H9 (cell line): Measurements from ENCODE around the gene HES1. TPM values are rescaled to one million over a fixed set of nuclear protein-coding genes. Genes with fewer than 3 reads are reported as not detected.

Experiments
- DNase-seq: peaks from one replicate; pipeline ENCODE4 v3.0.0-alpha.2; 2017
- H2AFZ ChIP-seq: one replicate; pipeline ENCODE4 v1.6.1; 2013; ENCODE audit warnings: mild to moderate bottlenecking, low read length, control low read depth, moderate library complexity
- H2AK5ac ChIP-seq: 2 replicates; pipeline ENCODE4 v1.6.1; 2013; ENCODE audit warnings: low read length, control low read depth, mixed read lengths; ENCODE audit not compliant: insufficient read length
- H2BK120ac ChIP-seq: one replicate; pipeline ENCODE4 v1.6.1; 2013; ENCODE audit warnings: low read depth, mild to moderate bottlenecking, low read length, control low read depth, inconsistent platforms; ENCODE audit not compliant: poor library complexity, severe bottlenecking
- H2BK12ac ChIP-seq: 2 replicates; pipeline ENCODE4 v1.6.1; 2013; ENCODE audit warnings: low read length, control low read depth, mixed read lengths, low read depth; ENCODE audit not compliant: insufficient read length
- H2BK15ac ChIP-seq: 2 replicates; pipeline ENCODE4 v1.6.1; 2013; ENCODE audit warnings: low read depth, low read length, control low read depth
- H2BK20ac ChIP-seq: one replicate; pipeline ENCODE4 v1.6.1; 2013; ENCODE audit warnings: low read depth, mild to moderate bottlenecking, low read length, control low read depth, inconsistent platforms; ENCODE audit not compliant: poor library complexity, severe bottlenecking
- H2BK5ac ChIP-seq: 2 replicates; pipeline ENCODE4 v1.6.1; 2013; ENCODE audit warnings: low read length, control low read depth, mixed read lengths; ENCODE audit not compliant: insufficient read length
- H3K14ac ChIP-seq: 2 replicates; pipeline ENCODE4 v1.6.1; 2013; ENCODE audit warnings: low read length, control low read depth; ENCODE audit not compliant: insufficient read depth
- H3K18ac ChIP-seq: 2 replicates; pipeline ENCODE4 v1.6.1; 2013; ENCODE audit warnings: low read depth, mild to moderate bottlenecking, mixed read lengths, low read length, control low read depth; ENCODE audit not compliant: insufficient read length
- H3K23ac ChIP-seq: 2 replicates; pipeline ENCODE4 v1.6.1; 2013; ENCODE audit warnings: low read length, control low read depth, mixed read lengths, low read depth; ENCODE audit not compliant: insufficient read length
- H3K23me2 ChIP-seq: 2 replicates; pipeline ENCODE4 v1.6.1; 2013; ENCODE audit warnings: low read depth, mild to moderate bottlenecking, mixed read lengths, low read length, control low read depth; ENCODE audit not compliant: insufficient read length, poor library complexity, severe bottlenecking
- H3K27ac ChIP-seq: 2 replicates; pipeline ENCODE4 v1.5.1; 2013; ENCODE audit warnings: low read length, control low read depth, mixed read lengths, low read depth; ENCODE audit not compliant: insufficient read length
- H3K27me3 ChIP-seq: 2 replicates; pipeline ENCODE4 v1.6.1; 2013; ENCODE audit warnings: low read length, control low read depth, inconsistent platforms; ENCODE audit not compliant: insufficient read depth
- H3K4ac ChIP-seq: 2 replicates; pipeline ENCODE4 v1.6.1; 2013; ENCODE audit warnings: low read depth, mild to moderate bottlenecking, control low read depth, inconsistent platforms, low read length, moderate library complexity
- H3K4me1 ChIP-seq: 2 replicates; pipeline ENCODE4 v1.6.1; 2013; ENCODE audit warnings: low read length, control low read depth, inconsistent platforms; ENCODE audit not compliant: insufficient read depth
- H3K4me2 ChIP-seq: 2 replicates; pipeline ENCODE4 v1.6.1; 2013; ENCODE audit warnings: low read length, control low read depth, mixed read lengths; ENCODE audit not compliant: insufficient read length, insufficient read depth
- H3K56ac ChIP-seq: 2 replicates; pipeline ENCODE4 v1.6.1; 2013; ENCODE audit warnings: low read depth, mild to moderate bottlenecking, mixed read lengths, low read length, control low read depth; ENCODE audit not compliant: insufficient read length
- H3K79me1 ChIP-seq: 2 replicates; pipeline ENCODE4 v1.6.1; 2013; ENCODE audit warnings: low read depth, mild to moderate bottlenecking, moderate library complexity, low read length, control low read depth, inconsistent platforms; ENCODE audit not compliant: insufficient read depth, poor library complexity, severe bottlenecking
- H3K79me2 ChIP-seq: 2 replicates; pipeline ENCODE4 v1.6.1; 2013; ENCODE audit warnings: low read length, control low read depth, inconsistent platforms; ENCODE audit not compliant: insufficient read depth
- H3K9ac ChIP-seq: 2 replicates; pipeline ENCODE4 v1.6.1; 2013; ENCODE audit warnings: low read length, control low read depth, mixed read lengths; ENCODE audit not compliant: insufficient read length; ENCODE audit errors: extremely low read depth
- H3K9me3 ChIP-seq: one replicate; pipeline ENCODE4 v1.6.1; 2013; ENCODE audit warnings: low read depth, low read length, inconsistent platforms; ENCODE audit not compliant: control insufficient read depth
- H3T11ph ChIP-seq: one replicate; pipeline ENCODE4 v1.6.1; 2013; ENCODE audit warnings: mild to moderate bottlenecking, low read length, control low read depth, inconsistent platforms
- H4K20me1 ChIP-seq: one replicate; pipeline ENCODE4 v1.6.1; 2013; ENCODE audit not compliant: control insufficient read depth, insufficient read length, insufficient read depth
- H4K5ac ChIP-seq: 2 replicates; pipeline ENCODE4 v1.6.1; 2013; ENCODE audit warnings: low read depth, mild to moderate bottlenecking, mixed read lengths, low read length, control low read depth; ENCODE audit not compliant: insufficient read length
- H4K8ac ChIP-seq: replicated peaks from 2 replicates; pipeline ENCODE4 v1.6.1; 2013; ENCODE audit warnings: low read length, control low read depth, mixed read lengths, low read depth; ENCODE audit not compliant: insufficient read length
- H4K91ac ChIP-seq: 2 replicates; pipeline ENCODE4 v1.6.1; 2013; ENCODE audit warnings: low read depth, mild to moderate bottlenecking, moderate library complexity, mixed read lengths, low read length, control low read depth; ENCODE audit not compliant: insufficient read length
- H3K27ac Mint-ChIP-seq, 3 experiments: 2 replicates in 2 of 3; 3 replicates in 1 of 3; pipeline ENCODE4 v1.8.0; 2020 to 2021; ENCODE audit warnings: mixed read lengths in 3 of 3, mild to moderate bottlenecking in 1 of 3, moderate library complexity in 1 of 3
- H3K27me3 Mint-ChIP-seq: 2 replicates; pipeline ENCODE4 v1.8.0; 2021; ENCODE audit warnings: low read depth, mild to moderate bottlenecking, moderate library complexity, mixed read lengths
- H3K36me3 Mint-ChIP-seq, 3 experiments: 2 replicates in 2 of 3; 3 replicates in 1 of 3; pipeline ENCODE4 v1.8.0; 2020 to 2021; ENCODE audit warnings: low read depth in 3 of 3, mixed read lengths in 3 of 3; ENCODE audit not compliant: insufficient read depth in 1 of 3
- H3K4me1 Mint-ChIP-seq, 2 experiments: 2 replicates each; pipeline ENCODE4 v1.8.0; 2020; ENCODE audit warnings: mixed read lengths in 2 of 2
- H3K4me3 Mint-ChIP-seq, 2 experiments: 2 replicates in 1 of 2; 3 replicates in 1 of 2; pipeline ENCODE4 v1.8.0; 2020 to 2021; ENCODE audit warnings: mild to moderate bottlenecking in 2 of 2, mixed read lengths in 2 of 2, moderate library complexity in 1 of 2
- H3K9me3 Mint-ChIP-seq, 2 experiments: 2 replicates in 1 of 2; 3 replicates in 1 of 2; pipeline ENCODE4 v1.8.0; 2020; ENCODE audit warnings: mild to moderate bottlenecking in 2 of 2, mixed read lengths in 2 of 2, moderate library complexity in 1 of 2
- CTCF ChIP-seq: fragments of 200-600 bp; sonication (generic); conservative IDR thresholded peaks from 3 replicates; pipeline ENCODE4 v1.8.0; 2021; ENCODE audit warnings: antibody characterized with exemption, mild to moderate bottlenecking
- WGBS: extraction: QIAGEN DNeasy Blood & Tissue Kit; methylation state at CpG from one replicate; pipeline ENCODE4 v1.1.7; 2013; ENCODE audit warnings: missing lambda C conversion rate, low lambda C conversion rate, mixed read lengths; ENCODE audit not compliant: insufficient read length; ENCODE audit errors: extremely low coverage; 5-methylcytosine and 5-hydroxymethylcytosine counted together
- total RNA-seq: library from RNA; stranded (reverse); gene quantifications from 2 replicates; pipeline ENCODE4 v1.2.1, GENCODE V29; 2021

The HES1 gene
- total RNA-seq, 1 experiment from 2014 or later = 23.2 TPM

GRCh38 chr3:194183271-194183670, 47.3 kb downstream of the HES1 start:
- Histone ChIP-seq H2AK5ac (no peak overlapping the region), H3K23ac (no peak overlapping the region), H3K4me1 (no peaks in the 10 kb centered on the region; the same call in 1 of the 2 replicates), H3K23me2 (no peaks in the 10 kb centered on the region), H3K14ac (no peak overlapping the region; the same call in 1 of the 2 replicates), H3K4ac (no peak overlapping the region), H4K20me1 (no peaks in the 10 kb centered on the region), H2BK20ac (no peak overlapping the region), H2BK120ac (no peak overlapping the region), H3K56ac (no peak overlapping the region), H3K79me2 (no peaks in the 10 kb centered on the region), H3T11ph (no peak overlapping the region), H3K27ac (no peak overlapping the region), H2AFZ (no peak overlapping the region), H3K27me3 (no peaks in the 10 kb centered on the region), H4K91ac (no peak overlapping the region), H3K4me2 (no peak overlapping the region), H4K8ac (no peak overlapping the region), H3K79me1 (no peaks in the 10 kb centered on the region), H2BK15ac (no peak overlapping the region), H3K9me3 (no peaks in the 10 kb centered on the region), H2BK5ac (no peak overlapping the region), H4K5ac (no peak overlapping the region), H3K9ac (no peak overlapping the region), H3K18ac (no peak overlapping the region), H2BK12ac (no peak overlapping the region)
- no peak for DNase-seq
- H3K27me3 Mint-ChIP-seq = peaks cover under 1% of the 10 kb centered on the region; the same call in 1 of the 2 replicates
- peaks cover 22 to 24% of the 10 kb centered on the region in 2 experiments for H3K4me1 Mint-ChIP-seq
- H3K4me3 Mint-ChIP-seq = no peak overlapping the region
- whole genome bisulfite sequencing = no CpG with 5 or more reads among the region's 4 CpGs
- no peaks in the 10 kb centered on the region; a peak in 1 of 5 replicates for H3K9me3 Mint-ChIP-seq
- H3K36me3 Mint-ChIP-seq = no peaks in the 10 kb centered on the region
- TF ChIP-seq CTCF = no peak
- no peak overlapping the region for H3K27ac Mint-ChIP-seq
